Prostate gland (tissue), 2 donors: ENCODE results near the gene CPT2. TPM values are rescaled to one million over a fixed set of nuclear protein-coding genes. Genes with fewer than 3 reads are reported as not detected.

Experiments used
- DNase-seq: peaks from one replicate; pipeline ENCODE4 v3.0.0-alpha.2; 2019; ENCODE audit warnings: low spot score
- H3K27ac ChIP-seq, 2 donors: fragments of 200-600 bp; sonication (generic); 2 replicates each; pipeline ENCODE4 v1.5.1; 2017 to 2019
- H3K27me3 ChIP-seq: fragments of 200-600 bp; sonication (generic); replicated peaks from 2 replicates; pipeline ENCODE4 v1.5.1; 2019; ENCODE audit not compliant: insufficient read depth
- H3K36me3 ChIP-seq, 2 donors: fragments of 200-600 bp; sonication (generic); 1 replicate in 1 of 2; 2 replicates in 1 of 2; pipeline versions ENCODE4 v1.5.1 to v1.8.1; 2017 to 2019
- H3K4me1 ChIP-seq: fragments of 200-600 bp; sonication (generic); replicated peaks from 2 replicates; pipeline ENCODE4 v1.5.1; 2019
- H3K4me3 ChIP-seq, 2 donors: fragments of 200-600 bp; sonication (generic); 2 replicates each; pipeline ENCODE4 v1.5.1; 2017 to 2019
- H3K9me3 ChIP-seq: fragments of 200-600 bp; sonication (generic); 2 replicates; pipeline ENCODE4 v1.5.1; 2017
- CTCF ChIP-seq, 4 experiments: fragments of 200-600 bp in 2 of 4; fragments of 450-650 bp in 2 of 4; sonication (generic) in 2 of 4; IDR thresholded peaks; 1 replicate in 3 of 4; 2 replicates in 1 of 4; pipeline ENCODE4 v1.5.1; 2016 to 2019; ENCODE audit warnings: antibody characterized with exemption in 4 of 4, mild to moderate bottlenecking in 2 of 4, moderate library complexity in 2 of 4
- POLR2A ChIP-seq: fragments of 450-650 bp; IDR thresholded peaks from one replicate; pipeline ENCODE4 v1.6.1; 2016; ENCODE audit warnings: antibody characterized with exemption, mild to moderate bottlenecking
- POLR2AphosphoS5 ChIP-seq: sonication (generic); formaldehyde crosslinking; IDR thresholded peaks from one replicate; pipeline ENCODE4 v1.6.1; 2017; ENCODE audit warnings: antibody characterized with exemption
- WGBS: methylation state at CpG from one replicate; pipeline ENCODE4 v1.1.5; 2018; 5-methylcytosine and 5-hydroxymethylcytosine counted together
- intact Hi-C: fragments of 100-400 bp; cut with DNase I; formaldehyde crosslinking; loops from one replicate; pipeline ENCODE4 v1.14.2; 2022
- total RNA-seq, 2 donors: library from RNA; depleted of rRNA; stranded (reverse); fragments of >200 nt; gene quantifications; one replicate each; pipeline ENCODE4 v1.1.0, GENCODE V29; 2016

The CPT2 gene
- total RNA-seq, 2 donors from 2014 or later = 30.6 to 48.1 TPM

- Histone ChIP-seq H3K36me3 (no peaks in the 10 kb centered on the region), H3K4me1 (peaks cover 6% of the 10 kb centered on the region), H3K4me3 (no peak overlapping the region), H3K27ac (no peak overlapping the region), H3K27me3 (no peaks in the 10 kb centered on the region), H3K9me3 (no peaks in the 10 kb centered on the region)
- DNase-seq = no peak
- no peak for TF ChIP-seq POLR2AphosphoS5
- TF ChIP-seq POLR2A = no peak
- no peak for TF ChIP-seq CTCF (IDR thresholded peaks at IDR 0.05)
- WGBS = 85% methylated on average over 7 of the region's 7 CpGs
- intact Hi-C loops = no loop called here
Observed at GRCh38 chr1:53218201-53218600, 21.6 kb downstream of the CPT2 start.

- Histone ChIP-seq H3K27me3 (no peaks in the 10 kb centered on the region), H3K36me3 (no peaks in the 10 kb centered on the region), H3K9me3 (no peaks in the 10 kb centered on the region), H3K4me1 (peaks cover 6% of the 10 kb centered on the region), H3K4me3 (peak overlapping the region; percentile 65 to 82), H3K27ac (peak overlapping the region; percentile 92 to 96)
- WGBS = 19% methylated on average over 8 of the region's 8 CpGs
- no peak for DNase-seq
- no peak for TF ChIP-seq POLR2AphosphoS5
- TF ChIP-seq POLR2A = no peak
- TF ChIP-seq CTCF (IDR thresholded peaks at IDR 0.05) = no peak
- intact Hi-C loops = no loop called here
Observed at GRCh38 chr1:53219711-53220110, 23.1 kb downstream of the CPT2 start.

GRCh38 chr1:53220171-53220961 is 23.7 kb downstream of the CPT2 start, which contains the start of gene CZIB:
TSS of gene CZIB (minus strand) at chr1:53220634. CDS start at chr1:53220575, 59 bp downstream.
- H3K27ac ChIP-seq = peak within 1 kb of the TSS; percentile 92 to 96
- H3K27me3 ChIP-seq = no peaks in the 10 kb centered on the region
- WGBS = under 1% methylated on average over 47 of the region's 61 CpGs
- intact Hi-C loops = no loop called here
- no peak for TF ChIP-seq CTCF (IDR thresholded peaks at IDR 0.05)
- TF ChIP-seq POLR2AphosphoS5 = peak; percentile 97
- TF ChIP-seq POLR2A = peak; percentile 69
- peaks cover 6% of the 10 kb centered on the region for H3K4me1 ChIP-seq
- H3K9me3 ChIP-seq = no peaks in the 10 kb centered on the region
- H3K36me3 ChIP-seq = no peaks in the 10 kb centered on the region
- peak; percentile 92 for DNase-seq
- H3K4me3 ChIP-seq = peak within 1 kb of the TSS; percentile 65 to 82

- H3K4me1 ChIP-seq = peaks cover 6% of the 10 kb centered on the region
- WGBS = 38% methylated on average over 3 of the region's 3 CpGs
- H3K9me3 ChIP-seq = no peaks in the 10 kb centered on the region
- no peak for DNase-seq
- peak overlapping the region; percentile 92 to 96 for H3K27ac ChIP-seq
- intact Hi-C loops = no loop called here
- no peak for TF ChIP-seq POLR2A
- TF ChIP-seq POLR2AphosphoS5 = no peak
- no peak for TF ChIP-seq CTCF (IDR thresholded peaks at IDR 0.05)
- no peaks in the 10 kb centered on the region for H3K27me3 ChIP-seq
- H3K4me3 ChIP-seq = peak overlapping the region; percentile 65 to 82
- no peaks in the 10 kb centered on the region for H3K36me3 ChIP-seq
Observed at GRCh38 chr1:53220962-53221286, 24.3 kb downstream of the CPT2 start.

GRCh38 chr1:53237638-53238037 is 41.0 kb downstream of the CPT2 start:
- peak overlapping the region in 1 of 2 donors; percentile 69 for H3K27ac ChIP-seq
- peaks cover 0 to 1% of the 10 kb centered on the region in 2 donors for H3K36me3 ChIP-seq
- 22% methylated on average over 8 of the region's 8 CpGs for WGBS
- peak overlapping the region; percentile 87 to 90 for H3K4me3 ChIP-seq
- H3K4me1 ChIP-seq = no peaks in the 10 kb centered on the region
- no peaks in the 10 kb centered on the region for H3K9me3 ChIP-seq
- no peak for TF ChIP-seq POLR2AphosphoS5
- no peak for TF ChIP-seq POLR2A
- no peak for TF ChIP-seq CTCF (IDR thresholded peaks at IDR 0.05)
- no peak for DNase-seq
- no peaks in the 10 kb centered on the region for H3K27me3 ChIP-seq
- intact Hi-C loops = no loop called here
